ENCODE data around the gene PLEKHG4.

The PLEKHG4 gene

DNA sequence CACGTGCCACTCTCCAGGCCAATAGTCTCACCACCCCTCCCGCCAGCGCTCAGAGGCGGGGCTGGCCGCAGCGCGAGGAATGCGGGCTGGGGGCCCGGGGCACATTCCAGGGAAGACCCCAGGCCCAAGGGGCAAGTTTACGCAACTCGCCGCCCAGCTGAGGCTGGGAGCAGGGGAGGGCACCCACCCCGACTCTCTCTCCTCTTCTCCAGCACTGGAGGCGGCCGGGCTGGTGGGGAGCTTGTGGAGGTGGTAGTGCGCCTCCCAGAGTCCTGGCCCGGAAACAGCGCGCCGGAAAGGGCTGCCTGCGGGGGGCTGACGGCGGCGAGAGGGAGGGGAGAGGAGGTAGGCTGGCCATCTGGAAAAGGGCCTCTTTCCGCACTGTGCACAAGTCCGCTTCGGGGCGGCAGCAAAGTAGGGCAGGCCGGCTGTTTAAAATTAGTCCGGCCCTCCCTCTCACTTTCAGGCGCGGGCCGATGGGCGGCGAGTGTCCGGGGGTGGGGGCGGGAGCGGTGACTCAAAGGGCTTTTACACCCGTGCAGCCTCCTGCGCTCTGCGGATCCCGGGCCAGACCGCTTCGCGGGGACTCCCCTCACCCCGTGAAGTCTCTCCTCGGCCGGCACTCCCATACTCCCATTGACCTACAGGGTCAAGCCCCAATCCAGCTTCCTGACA is 33.1 kb upstream of the PLEKHG4 start:
- peak; percentile 87 for DNase-seq

GRCh38 chr16:67246756-67247191 is 32.6 kb upstream of the PLEKHG4 start:
- no peak for DNase-seq

DNA sequence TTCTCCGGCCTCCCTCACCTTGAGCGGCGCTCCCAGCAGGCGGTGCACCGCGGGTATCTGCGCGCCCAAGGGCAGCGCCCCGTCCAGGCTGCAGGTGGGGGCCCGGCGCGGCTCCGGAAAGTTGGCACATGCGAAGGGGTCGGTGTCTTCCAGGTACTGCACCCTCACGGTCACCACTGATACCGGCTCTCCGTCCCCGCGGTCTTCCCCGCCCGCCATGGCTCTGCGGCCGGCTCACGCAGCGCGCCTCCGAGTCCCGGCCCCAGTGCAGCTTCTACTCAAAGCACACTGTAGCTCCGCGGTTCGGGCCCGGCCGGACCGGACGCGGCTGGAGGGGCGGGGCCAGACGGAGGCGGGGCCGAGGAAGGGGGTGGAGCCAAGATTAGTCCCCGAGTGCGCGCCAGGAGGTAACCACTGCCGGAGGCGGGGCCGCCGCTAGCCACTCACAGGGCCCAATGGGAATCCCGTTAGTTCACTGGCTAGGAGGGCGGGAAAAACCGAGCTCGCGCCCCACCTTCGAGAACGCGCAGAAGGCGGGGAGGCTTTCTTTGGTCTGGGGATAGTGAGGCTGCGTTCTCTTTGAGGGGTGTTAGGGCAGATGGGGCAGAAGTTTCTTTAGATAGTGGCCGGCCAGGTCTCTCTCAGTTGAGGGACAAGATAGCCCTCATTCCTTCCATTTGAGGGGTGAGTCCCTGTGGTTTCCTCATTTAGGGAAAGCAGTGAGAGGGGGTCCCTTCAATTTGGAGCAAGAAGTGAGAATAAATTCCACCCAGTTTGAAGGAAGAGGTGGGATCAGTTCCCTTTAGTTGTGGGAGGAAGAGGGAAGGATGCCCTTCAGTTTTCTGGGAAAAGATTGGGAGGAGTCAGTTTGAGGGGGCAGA is 31.9 kb upstream of the PLEKHG4 start, which contains the start of gene FHOD1:
Gene FHOD1, minus strand, starts transcription at position 290 of the 881 bp plus-strand sequence. Its CDS starts 71 bp downstream, at position 219.
- DNase-seq: peak; percentile 93

- DNase-seq: no peak
Measured at GRCh38 chr16:67248073-67248400, 31.3 kb upstream of the PLEKHG4 start.

- no peak for DNase-seq
Measured at GRCh38 chr16:67248401-67249177, 30.7 kb upstream of the PLEKHG4 start, which contains the start of gene SLC9A5. Gene SLC9A5 (plus strand): TSS chr16:67248979. CDS start chr16:67249015, 36 bp downstream.

DNA sequence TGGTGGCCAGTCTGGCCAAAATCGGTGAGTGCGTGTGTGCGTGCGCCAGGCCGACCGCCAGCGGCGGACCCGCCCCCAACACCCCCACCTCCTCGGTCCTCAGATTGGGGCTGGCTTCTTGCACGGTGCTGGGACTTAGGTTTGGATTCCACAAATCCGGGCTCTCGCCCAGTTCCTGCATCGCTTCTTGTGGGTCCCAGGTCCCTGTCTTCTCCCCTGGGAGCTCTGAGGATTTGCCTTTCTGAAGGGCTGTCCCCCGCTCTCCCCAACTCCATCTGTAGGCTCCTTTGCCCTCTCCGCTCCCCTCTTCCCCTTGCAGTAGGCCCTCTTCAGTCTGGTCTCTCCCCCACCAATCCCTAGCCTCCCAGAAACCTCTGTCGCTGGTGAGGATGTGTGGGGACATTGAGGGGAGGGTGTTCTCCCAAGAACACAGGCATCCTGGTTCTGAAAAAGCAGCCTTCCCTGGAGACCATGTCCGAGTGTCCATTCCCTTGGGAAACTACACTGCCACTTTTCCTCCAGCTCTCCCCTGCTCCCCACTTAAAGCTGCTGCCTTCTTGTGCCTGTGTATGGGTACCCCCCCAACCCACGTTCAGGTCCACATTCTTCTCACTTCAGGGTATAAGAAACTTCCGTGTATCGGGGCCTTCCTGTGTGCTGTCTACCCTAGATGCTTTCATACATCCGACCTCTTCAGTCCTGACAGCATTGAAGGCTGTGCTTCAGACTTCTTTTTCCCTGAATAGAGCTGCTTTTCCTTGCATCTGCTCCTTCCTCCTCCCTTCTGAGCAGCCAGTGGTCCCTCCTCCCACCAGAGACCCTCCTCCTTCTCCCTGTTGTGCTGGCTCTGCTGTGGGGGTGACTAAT is 29.9 kb upstream of the PLEKHG4 start:
- DNase-seq: no peak

GRCh38 chr16:67250045-67250327 is 29.3 kb upstream of the PLEKHG4 start:
- no peak for DNase-seq

GRCh38 chr16:67252609-67253497 is 26.5 kb upstream of the PLEKHG4 start:
- DNase-seq: no peak

- DNase-seq: no peak
Measured at GRCh38 chr16:67254801-67255552, 24.4 kb upstream of the PLEKHG4 start.

GRCh38 chr16:67255553-67256221 is 23.6 kb upstream of the PLEKHG4 start:
- no peak for DNase-seq

DNA sequence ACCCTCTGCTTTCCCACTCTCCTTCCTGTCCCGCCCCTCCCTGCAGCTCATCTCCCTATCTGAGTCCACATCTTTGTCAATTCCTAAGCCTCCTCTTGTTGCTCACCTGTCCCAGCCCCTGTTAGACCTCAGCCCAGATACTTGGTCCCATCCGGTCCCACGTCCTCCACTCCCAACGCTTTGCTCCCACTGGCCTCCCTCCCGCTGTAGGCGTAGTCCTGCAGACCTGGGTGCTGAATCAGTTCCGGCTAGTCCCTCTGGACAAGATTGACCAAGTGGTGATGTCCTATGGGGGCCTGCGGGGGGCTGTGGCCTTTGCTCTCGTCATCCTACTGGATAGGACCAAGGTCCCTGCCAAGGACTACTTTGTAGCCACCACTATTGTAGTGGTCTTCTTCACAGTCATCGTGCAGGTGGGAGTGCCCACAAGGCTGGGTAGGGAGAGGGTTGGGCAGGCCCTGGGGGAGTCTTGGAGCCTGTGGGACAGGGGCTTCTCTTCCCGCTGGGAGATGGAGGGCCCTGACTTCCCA is 22.6 kb upstream of the PLEKHG4 start:
- DNase-seq: no peak

DNA sequence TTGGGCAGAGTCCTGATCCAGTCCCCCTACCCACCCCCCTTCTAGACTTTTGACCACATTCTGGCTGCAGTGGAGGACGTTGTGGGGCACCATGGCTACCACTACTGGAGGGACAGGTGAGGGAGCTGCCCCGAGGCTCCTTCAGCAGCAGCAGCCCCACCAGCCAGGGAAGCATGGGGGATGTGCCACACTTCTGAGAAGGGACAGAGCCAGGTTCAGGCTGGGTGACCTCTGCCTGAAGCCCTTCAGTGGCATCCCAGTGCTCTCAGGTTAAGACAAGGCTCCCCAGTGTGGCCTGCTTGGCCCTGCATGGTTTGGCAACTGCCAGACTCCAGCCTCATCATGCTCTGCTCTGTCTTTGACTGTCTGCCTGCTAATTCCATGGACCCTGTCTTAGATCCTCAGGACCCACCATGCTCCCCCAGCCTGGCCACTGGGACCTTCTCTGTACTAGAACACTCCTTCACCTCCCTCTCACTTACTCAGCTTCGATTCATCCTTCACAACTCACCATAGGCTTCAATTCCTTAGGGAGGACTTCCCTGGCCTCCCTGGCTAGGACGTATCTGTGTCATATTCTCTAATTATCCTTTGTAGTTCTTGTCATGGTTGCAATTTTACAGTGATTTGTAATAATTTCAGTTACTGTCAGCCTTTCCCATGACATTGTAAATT is 21.7 kb upstream of the PLEKHG4 start:
- DNase-seq: no peak

GRCh38 chr16:67258161-67258835 is 21.0 kb upstream of the PLEKHG4 start:
- no peak for DNase-seq

- DNase-seq: no peak
Measured at GRCh38 chr16:67259705-67260104, 19.6 kb upstream of the PLEKHG4 start.

GRCh38 chr16:67260426-67261063 is 18.8 kb upstream of the PLEKHG4 start:
- DNase-seq: peak; percentile 38

GRCh38 chr16:67263201-67263600 is 16.1 kb upstream of the PLEKHG4 start:
- no peak for DNase-seq

DNA sequence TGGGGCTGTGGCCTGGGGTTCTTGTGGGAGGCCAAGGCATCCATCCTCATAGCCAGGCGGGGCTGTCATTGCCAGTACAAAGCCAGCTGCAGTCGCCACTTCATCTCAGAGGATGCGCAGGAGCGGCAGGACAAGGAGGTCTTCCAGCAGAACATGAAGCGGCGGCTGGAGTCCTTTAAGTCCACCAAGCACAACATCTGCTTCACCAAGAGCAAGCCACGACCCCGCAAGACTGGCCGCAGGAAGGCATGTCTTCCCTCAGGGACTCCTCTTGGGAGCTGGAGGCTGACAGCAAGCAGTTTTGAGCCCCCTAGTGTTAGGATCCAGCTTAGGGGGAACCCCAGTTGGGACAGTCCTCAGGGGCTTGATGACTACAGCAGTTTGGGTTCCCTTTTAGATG is 15.1 kb upstream of the PLEKHG4 start:
- no peak for DNase-seq

DNA sequence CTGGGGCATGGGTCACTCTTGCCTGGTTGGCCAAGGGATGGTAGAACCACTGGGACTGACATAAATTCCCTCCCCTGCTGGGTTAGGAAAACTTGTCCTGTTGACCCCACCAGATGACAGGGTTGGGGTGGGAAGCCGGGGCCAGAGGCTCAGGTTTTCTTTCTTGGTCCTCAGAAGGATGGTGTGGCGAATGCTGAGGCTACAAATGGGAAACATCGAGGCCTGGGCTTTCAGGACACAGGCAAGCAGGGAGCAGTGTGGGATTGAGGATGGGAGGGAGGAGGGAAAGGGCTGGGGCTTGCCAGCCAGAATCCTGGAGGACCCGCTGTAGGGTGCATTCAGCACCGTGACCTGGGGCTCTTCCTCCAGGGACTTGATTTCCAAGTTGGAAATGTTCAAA is 14.5 kb upstream of the PLEKHG4 start:
- DNase-seq: no peak

All from NCI-H226 (cell line).